Hepatocyte (in vitro differentiated cells): Measurements from ENCODE around the gene GSC2. TPM values are rescaled to one million over a fixed set of nuclear protein-coding genes. Genes with fewer than 3 reads are reported as not detected.
A peak's percentile ranks its signal among the peaks of the same experiment; 100 is the strongest.

Experiments
- DNase-seq: peaks from one replicate; pipeline ENCODE4 v3.0.0-alpha.2; 2016; ENCODE audit warnings: low spot score
- H2AFZ ChIP-seq: fragments of 200-600 bp; sonication (generic); 2 replicates; pipeline ENCODE4 v1.6.0; 2016; ENCODE audit warnings: antibody characterized with exemption, mild to moderate bottlenecking
- H3K27ac ChIP-seq: fragments of 200-600 bp; sonication (generic); 2 replicates; pipeline ENCODE4 v1.5.1; 2016; ENCODE audit warnings: mild to moderate bottlenecking
- H3K27me3 ChIP-seq: fragments of 200-600 bp; sonication (generic); 2 replicates; pipeline ENCODE4 v1.6.1; 2016
- H3K36me3 ChIP-seq: fragments of 200-600 bp; sonication (generic); replicated peaks from 2 replicates; pipeline ENCODE4 v1.5.1; 2016; ENCODE audit warnings: low read depth; ENCODE audit not compliant: insufficient read depth
- H3K4me1 ChIP-seq: fragments of 200-600 bp; sonication (generic); 2 replicates; pipeline ENCODE4 v1.5.1; 2016; ENCODE audit warnings: mild to moderate bottlenecking, moderate library complexity; ENCODE audit not compliant: insufficient read depth
- H3K4me2 ChIP-seq: fragments of 200-600 bp; sonication (generic); 2 replicates; pipeline ENCODE4 v1.6.0; 2016
- H3K4me3 ChIP-seq: fragments of 200-600 bp; sonication (generic); 2 replicates; pipeline ENCODE4 v1.5.1; 2016; ENCODE audit warnings: mild to moderate bottlenecking
- H3K79me2 ChIP-seq: fragments of 200-600 bp; sonication (generic); 2 replicates; pipeline ENCODE4 v1.6.0; 2017; ENCODE audit warnings: mild to moderate bottlenecking
- H3K9me2 ChIP-seq: fragments of 200-600 bp; sonication (generic); replicated peaks from 2 replicates; pipeline ENCODE4 v1.6.0; 2017; ENCODE audit warnings: mild to moderate bottlenecking; ENCODE audit not compliant: insufficient read depth
- H3K9me3 ChIP-seq: fragments of 200-600 bp; sonication (generic); 2 replicates; pipeline ENCODE4 v1.5.1; 2016; ENCODE audit warnings: low read depth, mild to moderate bottlenecking
- H4K20me1 ChIP-seq: fragments of 200-600 bp; sonication (generic); 2 replicates; pipeline ENCODE4 v1.6.0; 2016; ENCODE audit warnings: mild to moderate bottlenecking; ENCODE audit not compliant: insufficient read depth, poor library complexity, severe bottlenecking
- CTCF ChIP-seq: fragments of 200-600 bp; sonication (generic); IDR thresholded peaks from 2 replicates; pipeline ENCODE4 v1.5.1; 2016; ENCODE audit warnings: antibody characterized with exemption, mild to moderate bottlenecking; ENCODE audit not compliant: poor library complexity
- EZH2 ChIP-seq: fragments of 200-600 bp; sonication (generic); IDR thresholded peaks from 2 replicates; pipeline ENCODE4 v1.6.1; 2016; ENCODE audit warnings: antibody characterized with exemption, mild to moderate bottlenecking, borderline replicate concordance
- EZH2phosphoT487 ChIP-seq: fragments of 200-600 bp; sonication (generic); IDR thresholded peaks from one replicate; pipeline ENCODE4 v1.6.1; 2018; ENCODE audit warnings: antibody characterized with exemption, mild to moderate bottlenecking, low read depth, moderate library complexity; ENCODE audit not compliant: unreplicated experiment, severe bottlenecking
- WGBS: methylation state at CpG from one replicate; pipeline ENCODE4 v1.1.6; 2016; ENCODE audit warnings: low lambda C conversion rate; ENCODE audit errors: missing lambda C conversion rate; 5-methylcytosine and 5-hydroxymethylcytosine counted together
- polyA plus RNA-seq: library from polyadenylated mRNA; unstranded; fragments of >200 nt; fragmentation: Nextera tagmentation; extraction: Ambion mirVana; gene quantifications from 2 replicates; pipeline ENCODE4 v1.2.1, GENCODE V29; 2016
- total RNA-seq: library from RNA; depleted of rRNA; stranded (reverse); fragments of >200 nt; gene quantifications from 2 replicates; pipeline ENCODE4 v1.2.3, GENCODE V29; 2014

GSC2 gene
- total and polyA plus RNA-seq, 2 experiments from 2014 or later: not detected

DNA sequence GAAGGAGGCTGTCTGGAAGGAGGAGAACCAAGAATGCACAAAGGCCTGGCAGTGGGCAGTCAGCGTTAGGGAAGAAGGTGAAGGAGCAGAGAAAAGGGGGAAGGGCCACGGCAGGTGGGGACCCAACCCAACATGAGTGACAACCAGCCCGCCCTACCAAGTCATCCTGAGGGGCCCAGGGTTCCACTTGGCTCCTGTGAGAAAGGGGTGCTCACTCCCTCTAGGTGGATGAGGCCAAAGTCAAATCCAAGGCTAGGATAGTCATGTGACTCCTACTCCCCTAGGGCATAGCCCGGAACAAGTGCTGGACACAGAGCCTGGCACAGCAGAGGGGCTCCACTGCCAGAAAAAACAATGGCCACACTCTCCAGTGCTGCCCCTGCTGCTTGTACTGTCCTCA is 25.7 kb downstream of the GSC2 start:
- no peaks in the 10 kb centered on the region for H3K9me3 ChIP-seq
- H3K27ac ChIP-seq: no peak overlapping the region
- WGBS: 93% methylated on average over 4 of the region's 4 CpGs
- H3K27me3 ChIP-seq: no peaks in the 10 kb centered on the region
- no peak for DNase-seq
- H3K36me3 ChIP-seq: no peaks in the 10 kb centered on the region
- H3K4me1 ChIP-seq: peaks cover 15% of the 10 kb centered on the region
- H3K79me2 ChIP-seq: peaks cover 23% of the 10 kb centered on the region
- no peak overlapping the region for H2AFZ ChIP-seq
- H4K20me1 ChIP-seq: peaks cover 23% of the 10 kb centered on the region
- no peaks in the 10 kb centered on the region for H3K9me2 ChIP-seq
- no peak overlapping the region for H3K4me3 ChIP-seq
- H3K4me2 ChIP-seq: no peak overlapping the region
- TF ChIP-seq EZH2 (no peak), CTCF (no peak), EZH2phosphoT487 (no peak)

GRCh38 chr22:19123936-19124335 is 26.2 kb downstream of the GSC2 start:
- no peaks in the 10 kb centered on the region for H3K9me3 ChIP-seq
- TF ChIP-seq CTCF: no peak
- TF ChIP-seq EZH2: no peak
- no peak for TF ChIP-seq EZH2phosphoT487
- peaks cover 27% of the 10 kb centered on the region for H4K20me1 ChIP-seq
- peaks cover 28% of the 10 kb centered on the region for H3K79me2 ChIP-seq
- DNase-seq: no peak
- no peak overlapping the region for H2AFZ ChIP-seq
- no peaks in the 10 kb centered on the region for H3K9me2 ChIP-seq
- H3K4me3 ChIP-seq: no peak overlapping the region
- 80% methylated on average over 4 of the region's 4 CpGs for WGBS
- H3K4me1 ChIP-seq: peaks cover 15% of the 10 kb centered on the region
- H3K27me3 ChIP-seq: no peaks in the 10 kb centered on the region
- no peaks in the 10 kb centered on the region for H3K36me3 ChIP-seq
- no peak overlapping the region for H3K4me2 ChIP-seq
- H3K27ac ChIP-seq: no peak overlapping the region

DNA sequence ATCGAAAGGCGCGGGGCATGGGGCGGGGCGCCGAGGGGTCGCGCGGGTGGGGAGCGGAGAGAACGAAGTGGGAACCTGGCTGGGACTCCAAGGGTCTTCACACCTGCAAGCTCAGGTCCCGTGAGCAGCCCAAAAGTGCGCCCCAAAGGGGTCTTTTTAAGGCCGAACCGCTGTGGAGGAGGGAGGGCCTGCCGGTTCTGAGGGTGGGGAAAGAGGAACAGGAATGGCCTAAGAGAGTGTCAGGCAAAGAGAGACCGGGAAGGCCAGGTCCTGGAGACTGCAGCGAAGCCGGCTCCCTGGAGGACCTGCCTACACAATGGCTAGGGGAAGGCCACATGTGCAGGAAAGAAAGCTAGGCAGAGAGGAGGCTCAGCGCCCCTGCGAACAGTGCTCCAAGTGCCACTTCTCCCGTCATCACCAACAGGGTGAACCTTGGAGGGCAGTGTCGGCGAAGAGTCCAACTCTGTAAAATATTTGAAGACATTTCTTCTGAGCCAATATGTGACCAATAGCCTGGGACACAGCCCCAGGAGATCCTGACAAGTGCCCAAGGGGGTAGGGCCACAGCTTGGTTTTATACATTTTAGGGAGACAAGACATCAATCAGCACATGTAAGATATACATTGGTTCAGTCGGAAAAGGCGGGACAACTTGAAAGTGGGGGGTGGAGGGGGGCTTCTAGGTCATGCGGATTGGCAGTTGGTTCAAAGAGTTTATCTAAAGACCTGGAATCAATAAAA is 27.2 kb downstream of the GSC2 start:
- no peaks in the 10 kb centered on the region for H3K9me3 ChIP-seq
- peak; percentile 63 for DNase-seq
- H3K27ac ChIP-seq: peak overlapping the region; percentile 65
- no peak for TF ChIP-seq EZH2phosphoT487
- TF ChIP-seq EZH2: no peak
- no peak for TF ChIP-seq CTCF
- H3K27me3 ChIP-seq: no peaks in the 10 kb centered on the region
- peak overlapping the region; percentile 96 for H3K4me2 ChIP-seq
- H4K20me1 ChIP-seq: peaks cover 38% of the 10 kb centered on the region
- H3K4me1 ChIP-seq: peaks cover 15% of the 10 kb centered on the region
- H3K79me2 ChIP-seq: peaks cover 38% of the 10 kb centered on the region
- 19% methylated on average over 19 of the region's 27 CpGs for WGBS
- no peaks in the 10 kb centered on the region for H3K9me2 ChIP-seq
- peak overlapping the region; percentile 94 for H2AFZ ChIP-seq
- H3K4me3 ChIP-seq: peak overlapping the region; percentile 32
- no peaks in the 10 kb centered on the region for H3K36me3 ChIP-seq
